GM21360 (cell line): ENCODE results near the gene RANBP17.

Source experiments
- ATAC-seq: cut with Tn5 transposase; IDR thresholded peaks from one replicate; pipeline ENCODE4 v1.9.1; 2021; ENCODE audit warnings: mild to moderate bottlenecking, moderate library complexity; ENCODE audit not compliant: unreplicated experiment

The RANBP17 gene

GRCh38 chr5:171312129-171312974 lies 450.5 kb downstream of the RANBP17 start:
- ATAC-seq, result no peak

- ATAC-seq, result no peak
Measured at GRCh38 chr5:171313481-171314206, 451.8 kb downstream of the RANBP17 start.

GRCh38 chr5:171314728-171315385 lies 453.0 kb downstream of the RANBP17 start:
- ATAC-seq, result no peak

DNA sequence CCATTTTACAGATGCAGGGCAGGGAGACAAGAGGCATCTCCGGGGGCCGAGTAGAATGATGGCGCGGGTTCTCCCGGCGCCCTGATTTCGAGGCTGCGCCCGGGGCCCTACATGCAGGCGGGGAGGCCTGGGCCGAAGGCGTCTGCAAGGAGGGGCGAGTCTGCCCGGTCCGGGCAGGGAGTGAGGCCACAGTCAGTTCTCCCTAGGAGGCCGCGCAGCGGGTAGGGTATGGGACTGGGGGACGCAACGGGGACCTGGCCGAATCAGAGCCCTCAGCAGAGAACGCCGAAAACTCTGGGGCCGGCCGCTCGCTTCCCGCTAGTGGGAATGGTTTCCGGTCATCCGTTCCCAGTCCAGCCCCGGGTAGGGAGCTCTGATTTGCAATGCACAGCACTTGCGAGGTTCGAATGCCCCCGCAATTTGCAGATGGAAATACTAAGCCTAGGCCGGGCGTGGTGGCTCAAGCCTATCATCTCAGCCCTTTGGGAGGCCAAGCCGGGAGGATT lies 453.6 kb downstream of the RANBP17 start:
- no peak for ATAC-seq

GRCh38 chr5:171315925-171316257 lies 454.1 kb downstream of the RANBP17 start:
- no peak for ATAC-seq

DNA sequence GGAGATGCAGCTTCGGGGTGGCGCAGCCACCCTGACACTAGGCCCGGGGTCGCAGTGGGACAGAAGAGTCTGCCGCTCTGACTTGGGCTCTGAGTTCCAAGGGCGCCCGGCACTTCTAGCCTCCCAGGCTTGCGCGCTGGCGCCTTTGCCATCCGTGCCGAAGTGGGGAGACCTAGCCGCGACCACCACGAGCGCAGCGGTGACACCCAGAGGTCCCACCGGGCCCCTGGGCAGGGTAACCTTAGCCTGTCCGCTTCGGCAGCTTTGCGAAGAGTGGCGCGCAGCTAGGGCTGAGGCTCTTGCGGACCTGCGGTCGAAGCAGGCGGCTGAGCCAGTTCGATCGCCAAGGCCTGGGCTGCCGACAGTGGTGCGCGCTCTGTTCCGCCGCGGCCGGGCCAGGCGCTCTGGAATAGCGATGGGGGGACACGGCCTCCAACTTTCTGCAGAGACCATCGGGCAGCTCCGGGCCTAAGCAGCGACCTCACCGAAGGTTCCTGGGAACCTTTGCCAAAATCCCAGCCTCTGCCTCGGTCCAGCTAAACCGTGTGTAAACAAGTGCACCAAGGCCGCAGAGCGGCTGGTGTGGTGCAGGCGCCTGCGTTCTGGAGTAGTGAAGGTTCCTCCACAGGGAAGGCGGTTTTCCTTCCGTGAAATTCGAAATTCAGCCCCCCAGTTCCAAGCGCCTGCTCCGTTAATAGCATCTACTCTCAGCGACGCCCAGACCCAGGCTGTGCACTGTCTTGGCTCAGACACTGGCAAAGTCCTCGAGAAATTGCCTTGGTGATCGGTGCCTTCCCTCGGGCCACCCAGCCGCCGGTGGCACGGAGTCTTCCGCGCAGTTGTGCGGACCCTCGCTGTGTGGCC lies 454.7 kb downstream of the RANBP17 start:
- no peak for ATAC-seq

DNA sequence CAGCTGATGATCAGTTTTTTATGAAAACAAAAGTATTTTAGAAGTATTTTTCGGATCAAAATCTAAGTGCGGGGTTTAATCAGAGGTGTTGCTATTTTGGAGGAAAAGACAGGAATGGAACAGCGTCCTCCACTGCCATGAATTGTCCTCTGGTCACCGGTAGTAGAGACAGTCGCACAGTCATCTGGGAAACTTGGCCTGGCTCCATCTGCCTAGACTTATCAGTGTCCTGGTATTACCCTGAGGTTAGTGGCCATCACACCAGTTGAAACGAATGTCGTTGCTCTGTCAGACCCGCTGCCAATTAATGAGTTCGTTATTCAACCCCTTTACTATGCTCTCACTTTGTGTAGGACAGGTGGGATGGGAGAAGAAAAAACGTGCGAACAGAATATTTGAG lies 455.4 kb downstream of the RANBP17 start:
- ATAC-seq, result no peak

- ATAC-seq, result no peak
Measured at GRCh38 chr5:171318026-171318425, 456.2 kb downstream of the RANBP17 start.

- ATAC-seq, result no peak
Measured at GRCh38 chr5:171321447-171321846, 459.6 kb downstream of the RANBP17 start.

GRCh38 chr5:171322527-171322926 lies 460.7 kb downstream of the RANBP17 start:
- ATAC-seq, result no peak

DNA sequence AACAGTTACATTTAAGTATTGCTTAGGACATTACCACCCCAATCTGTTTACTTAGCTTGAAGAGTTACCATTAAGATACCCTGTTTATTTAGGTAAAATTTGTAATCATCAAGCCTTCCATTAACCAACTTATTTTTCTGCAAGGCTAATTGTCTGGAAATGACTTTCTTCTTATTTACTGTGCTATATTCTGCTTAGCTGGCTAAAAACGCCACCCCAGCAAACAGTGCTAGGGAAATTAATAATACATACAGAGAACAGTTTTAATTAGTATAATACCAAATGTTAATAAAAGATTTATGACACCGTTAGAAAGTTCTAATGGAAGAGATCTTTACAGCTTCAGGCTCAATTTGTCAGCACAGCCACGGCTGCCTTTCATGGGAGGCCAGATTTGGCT lies 461.2 kb downstream of the RANBP17 start:
- ATAC-seq, result no peak

GRCh38 chr5:171323806-171324632 lies 462.2 kb downstream of the RANBP17 start:
- no peak for ATAC-seq

DNA sequence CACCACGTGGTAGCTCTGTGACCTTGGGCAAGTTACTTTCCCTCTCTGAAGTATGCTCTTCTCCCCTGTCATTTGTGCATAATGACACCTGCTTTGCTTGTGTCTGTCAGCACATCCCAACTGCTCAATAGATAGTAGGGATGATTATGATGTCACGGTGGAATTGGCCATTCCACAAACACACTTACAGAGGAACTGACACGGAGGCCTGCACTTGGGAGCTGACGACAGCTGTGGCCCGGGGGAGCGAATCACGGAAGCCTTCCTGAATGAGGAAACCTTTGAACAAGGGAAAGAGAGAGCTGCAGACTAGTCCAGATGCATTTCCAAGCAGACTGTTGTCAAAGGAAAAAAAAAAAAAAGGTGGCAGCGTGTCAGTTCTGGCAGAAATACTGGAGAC lies 468.2 kb downstream of the RANBP17 start:
- no peak for ATAC-seq

GRCh38 chr5:171335616-171336015 lies 473.8 kb downstream of the RANBP17 start:
- ATAC-seq, result no peak

DNA sequence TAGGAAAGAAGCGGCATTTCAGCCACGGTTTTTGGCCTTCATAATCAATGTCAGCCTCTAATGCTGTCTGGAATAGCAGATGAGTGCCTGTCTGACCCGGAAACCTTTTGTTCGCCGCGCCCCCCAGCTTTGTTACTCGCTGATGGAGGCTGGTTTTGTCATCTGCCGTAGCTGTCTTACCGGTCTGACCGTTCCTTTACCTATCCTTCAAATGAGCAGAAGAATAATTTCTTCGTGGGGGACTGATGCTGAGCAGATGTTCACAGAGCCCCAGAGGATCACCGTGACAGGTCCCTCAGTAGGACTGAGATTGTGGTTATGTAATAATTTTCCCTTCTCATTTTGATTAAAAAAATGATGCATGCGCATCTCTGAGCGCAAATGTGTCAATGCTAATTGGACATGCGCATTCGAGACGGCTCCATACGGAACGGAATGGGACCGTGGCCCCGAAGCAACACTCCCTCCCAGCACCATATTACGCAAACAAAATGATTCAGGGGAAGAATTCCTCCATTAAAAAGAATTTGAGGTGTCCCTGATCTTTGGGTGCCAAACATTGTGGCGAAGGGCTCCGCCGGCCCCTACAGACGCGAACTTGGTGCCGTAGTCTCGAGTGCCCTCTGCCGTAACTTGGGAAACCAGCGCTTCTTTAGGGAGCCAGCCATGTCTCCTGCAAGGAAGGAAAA lies 474.8 kb downstream of the RANBP17 start:
- ATAC-seq, result no peak

- ATAC-seq, result no peak
Measured at GRCh38 chr5:171337210-171337569, 475.4 kb downstream of the RANBP17 start.

DNA sequence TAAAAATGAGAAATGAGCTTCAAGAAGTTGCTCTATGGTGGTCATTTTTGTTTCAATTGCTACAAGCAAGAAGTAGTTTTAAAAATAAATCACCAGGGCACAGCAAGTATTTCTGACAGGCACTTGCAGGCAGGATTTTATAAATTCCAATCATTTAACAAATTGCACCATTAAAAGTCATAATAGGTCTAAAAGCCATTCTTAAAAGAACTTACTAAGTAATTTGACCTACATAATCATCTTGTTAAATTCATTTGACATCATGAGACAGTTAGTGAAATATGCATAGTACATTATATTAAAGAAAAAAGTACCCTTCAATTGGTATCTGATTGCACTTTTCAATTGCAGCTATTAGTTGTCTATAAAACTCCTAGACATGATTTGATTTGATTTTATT lies 478.2 kb downstream of the RANBP17 start:
- ATAC-seq, result no peak

GRCh38 chr5:171340491-171340890 lies 478.7 kb downstream of the RANBP17 start:
- ATAC-seq, result no peak

- peak; percentile 72 for ATAC-seq
Measured at GRCh38 chr5:171342362-171343111, 480.7 kb downstream of the RANBP17 start.
